GM18511 (cell line): ENCODE measurements around the gene KCTD18.
A peak's percentile ranks its signal among the peaks of the same experiment; 100 is the strongest.

ENCODE experiments used
- ATAC-seq: cut with Tn5 transposase; IDR thresholded peaks from one replicate; pipeline ENCODE4 v1.9.1; 2021; ENCODE audit warnings: mild to moderate bottlenecking, moderate library complexity; ENCODE audit not compliant: unreplicated experiment

Gene KCTD18

GRCh38 chr2:200486529-200486928 lies 23.3 kb downstream of the KCTD18 start:
- no peak for ATAC-seq

- no peak for ATAC-seq
Observed at GRCh38 chr2:200484934-200485333, 24.9 kb downstream of the KCTD18 start.

- peak; percentile 56 for ATAC-seq
Observed at GRCh38 chr2:200483729-200484198, 26.1 kb downstream of the KCTD18 start.

GRCh38 chr2:200482194-200482593 lies 27.7 kb downstream of the KCTD18 start:
- ATAC-seq: peak; percentile 71

GRCh38 chr2:200479692-200480265 lies 30.1 kb downstream of the KCTD18 start:
- ATAC-seq: no peak

GRCh38 chr2:200477667-200478131 lies 32.2 kb downstream of the KCTD18 start:
- ATAC-seq: no peak

- no peak for ATAC-seq
Observed at GRCh38 chr2:200476836-200477235, 33.0 kb downstream of the KCTD18 start.

- no peak for ATAC-seq
Observed at GRCh38 chr2:200475795-200476194, 34.1 kb downstream of the KCTD18 start.

GRCh38 chr2:200472853-200473464 lies 36.9 kb downstream of the KCTD18 start:
- no peak for ATAC-seq

- peak; percentile 24 for ATAC-seq
Observed at GRCh38 chr2:200471928-200472645, 37.8 kb downstream of the KCTD18 start.

- peak; percentile 73 for ATAC-seq
Observed at GRCh38 chr2:200471324-200471848, 38.5 kb downstream of the KCTD18 start.

- ATAC-seq: no peak
Observed at GRCh38 chr2:200470230-200470629, 39.6 kb downstream of the KCTD18 start.

- no peak for ATAC-seq
Observed at GRCh38 chr2:200469708-200470211, 40.1 kb downstream of the KCTD18 start.

- ATAC-seq: no peak
Observed at GRCh38 chr2:200467806-200468681, 41.8 kb downstream of the KCTD18 start.

GRCh38 chr2:200466425-200467418 lies 43.1 kb downstream of the KCTD18 start:
- peak; percentile 48 for ATAC-seq

- no peak for ATAC-seq
Observed at GRCh38 chr2:200463452-200463851, 46.4 kb downstream of the KCTD18 start.

GRCh38 chr2:200461846-200462710 lies 47.8 kb downstream of the KCTD18 start:
- no peak for ATAC-seq

GRCh38 chr2:200459101-200459500 lies 50.8 kb downstream of the KCTD18 start:
- no peak for ATAC-seq
